T47D (cell line): Measurements from ENCODE around the gene AMOT.

ENCODE experiments used
- DNase-seq, 2 experiments: peaks; one replicate each; pipeline versions ENCODE4 v3.0.0 to v3.0.0-alpha.2; 2011 to 2012; ENCODE audit warnings: low read depth in 1 of 2, low spot score in 1 of 2
- JUND ChIP-seq: IDR thresholded peaks from 2 replicates; pipeline ENCODE4 v1.6.1; 2012; ENCODE audit warnings: low read depth
- in situ Hi-C: cut with HindIII; loops from 2 replicates; pipeline ENCODE4 v1.10.0; 2016; ENCODE audit warnings: low sequenced_read_pairs, low pct_unique_long_range_greater_than_20kb

AMOT gene

DNA sequence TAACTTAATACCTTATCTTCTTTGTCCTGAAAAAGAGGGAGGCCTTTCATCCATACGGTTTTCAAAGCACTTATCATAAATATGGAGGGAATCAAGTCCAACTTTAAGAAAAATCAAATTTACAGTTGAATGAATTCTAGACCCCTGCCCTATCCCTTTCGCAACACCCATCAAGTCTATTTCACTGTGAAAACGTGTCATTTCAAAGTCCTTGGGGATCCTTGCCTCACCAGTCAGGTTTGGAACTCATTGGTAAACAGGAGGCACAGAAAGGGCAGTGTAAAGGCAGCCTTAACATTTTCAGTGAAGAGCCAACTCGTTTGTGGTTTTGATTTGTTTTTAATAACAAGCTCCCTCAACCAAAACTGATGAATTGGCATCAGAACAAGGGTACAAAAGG is 66.5 kb downstream of the AMOT start:
- in situ Hi-C loops, result no loop called here
- no peak for DNase-seq
- TF ChIP-seq JUND, result no peak

DNA sequence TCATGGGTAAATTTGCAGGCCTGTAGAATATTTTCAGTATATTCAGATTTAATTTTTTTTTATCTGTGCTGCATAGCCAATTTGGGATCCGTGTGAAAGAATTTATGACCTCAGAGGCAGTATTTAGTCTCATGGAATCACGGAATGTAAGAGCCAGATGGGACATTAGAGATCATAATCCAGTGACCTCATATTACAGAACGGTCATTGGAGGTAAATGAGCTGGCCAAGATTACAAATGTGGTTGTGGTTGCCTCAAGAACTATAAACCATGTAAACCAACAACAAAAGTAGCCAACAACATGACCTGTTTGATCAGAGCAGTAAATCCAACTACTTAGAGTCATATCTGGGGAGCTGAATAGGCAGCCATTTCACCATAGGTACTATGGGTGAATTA is 71.6 kb downstream of the AMOT start:
- in situ Hi-C loops, result no loop called here
- no peak for TF ChIP-seq JUND
- no peak for DNase-seq

DNA sequence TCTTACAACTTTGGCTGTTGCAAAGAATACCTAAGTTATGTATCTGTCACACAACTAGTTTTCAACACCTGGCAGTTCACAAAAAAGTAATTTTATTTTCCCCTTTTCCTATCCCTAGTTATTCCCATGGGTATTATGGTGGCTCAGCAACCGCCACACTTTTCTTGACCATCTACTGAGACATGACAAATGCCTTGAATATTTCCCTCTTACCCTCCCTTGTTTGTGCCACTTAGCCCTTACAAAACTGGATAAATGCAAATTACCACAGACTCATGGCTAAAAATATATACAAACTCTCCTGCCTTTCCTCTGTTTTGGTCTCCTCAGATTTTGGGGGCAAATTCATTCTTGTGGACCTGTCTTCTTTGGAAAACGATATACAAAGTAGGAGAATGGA is 72.1 kb downstream of the AMOT start:
- in situ Hi-C loops, result no loop called here
- TF ChIP-seq JUND, result no peak
- DNase-seq, result no peak

DNA sequence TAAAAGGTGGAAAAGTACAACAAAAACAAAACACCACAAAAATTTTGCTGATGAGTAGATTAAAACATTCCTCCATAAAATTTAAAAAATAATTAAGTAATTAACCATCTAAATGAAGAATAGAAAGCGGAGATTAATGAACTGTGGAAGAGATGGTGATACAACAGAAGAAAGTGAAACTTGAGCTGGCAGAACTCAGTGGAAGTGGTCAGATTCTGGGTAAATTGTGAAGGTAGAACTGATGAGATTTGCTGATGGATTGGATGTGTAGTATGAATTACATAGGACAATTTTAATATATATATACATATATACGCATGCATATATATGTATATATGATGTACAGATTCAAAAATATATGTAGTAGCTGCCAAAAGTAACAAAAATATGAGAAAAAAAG is 73.9 kb downstream of the AMOT start:
- no peak for TF ChIP-seq JUND
- in situ Hi-C loops, result no loop called here
- DNase-seq, result no peak

DNA sequence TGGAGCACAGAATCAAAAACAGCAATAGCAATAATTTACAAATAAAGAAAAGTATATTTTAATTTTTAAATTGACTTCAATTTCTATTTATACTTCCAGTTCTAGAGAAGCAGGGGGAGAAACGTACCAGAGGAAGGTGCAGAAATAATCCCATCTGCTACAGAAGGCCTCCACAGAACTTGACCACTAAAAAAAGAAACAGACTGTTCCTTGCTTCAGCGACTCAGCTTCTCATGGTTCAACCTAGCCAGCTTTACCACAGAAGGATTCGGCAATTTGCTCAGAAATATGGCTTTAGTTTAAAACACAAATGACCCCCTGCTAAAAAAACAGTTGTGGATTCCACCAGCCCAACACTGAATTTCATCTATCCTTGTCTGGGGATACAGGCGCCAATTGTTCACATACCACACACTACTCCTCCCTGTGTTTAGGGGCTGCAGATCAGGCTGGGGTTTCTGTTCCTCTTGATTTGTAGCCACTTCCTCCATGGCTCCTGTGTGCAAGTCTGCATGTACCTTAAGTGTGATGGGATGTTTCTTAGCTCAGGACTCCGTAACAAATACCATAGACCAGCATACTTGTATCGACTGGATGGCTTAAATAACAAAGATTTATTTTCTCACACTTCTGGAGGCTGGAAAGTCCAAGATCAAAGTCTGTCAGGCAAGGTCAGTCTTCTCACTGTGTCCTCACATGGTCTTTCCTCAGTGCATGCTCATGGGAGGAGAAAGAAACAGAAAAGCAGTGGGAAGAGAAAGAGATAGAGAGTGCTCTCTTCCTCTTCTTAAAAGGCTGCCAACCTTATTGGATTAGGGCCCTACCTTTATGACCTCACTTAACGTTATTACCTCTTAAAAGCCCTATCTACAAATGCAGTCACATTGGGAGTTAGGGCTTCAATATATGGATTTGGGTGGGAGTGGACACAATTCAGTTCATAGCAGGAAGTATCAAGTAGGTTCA is 79.1 kb downstream of the AMOT start:
- DNase-seq, result no peak
- in situ Hi-C loops, result no loop called here
- TF ChIP-seq JUND, result no peak

DNA sequence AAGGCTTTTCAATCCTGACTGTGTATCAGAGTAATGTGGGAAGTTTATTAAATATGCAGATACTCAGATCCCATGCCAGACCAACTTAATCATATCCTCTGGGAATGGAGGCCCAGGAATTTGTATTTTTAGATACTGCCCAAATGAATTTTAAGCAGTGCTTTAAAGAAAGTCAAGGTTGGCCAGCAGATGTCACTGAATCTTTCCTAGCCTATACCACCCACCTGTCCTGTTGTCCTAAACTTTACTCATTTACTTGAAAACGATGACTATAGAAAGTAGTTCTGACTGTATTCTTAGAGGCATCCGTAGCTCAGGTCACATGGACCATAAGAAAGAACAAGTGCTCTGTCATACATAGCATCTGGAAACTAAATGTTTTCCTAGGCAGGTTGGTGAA is 79.9 kb downstream of the AMOT start:
- in situ Hi-C loops, result no loop called here
- no peak for DNase-seq
- TF ChIP-seq JUND, result no peak

DNA sequence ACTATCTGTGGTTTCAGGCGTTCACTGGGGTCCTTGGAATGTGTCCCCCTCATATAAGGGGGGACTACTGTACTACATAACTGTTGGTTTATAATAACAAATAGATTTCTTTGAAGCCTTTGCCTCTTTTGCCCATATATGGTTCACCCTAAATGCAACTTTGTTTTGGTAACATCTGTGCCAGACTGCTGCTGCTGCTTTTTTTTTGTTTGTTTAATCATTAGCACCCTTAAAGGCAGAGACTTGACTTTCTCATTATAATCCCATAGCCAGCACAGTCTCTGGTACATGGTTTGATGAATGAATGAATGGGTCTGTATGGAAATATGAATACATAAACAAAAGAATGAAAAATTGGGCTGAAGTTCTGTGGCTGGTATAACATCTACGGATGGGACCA is 80.7 kb downstream of the AMOT start:
- in situ Hi-C loops, result no loop called here
- DNase-seq, result no peak
- no peak for TF ChIP-seq JUND

DNA sequence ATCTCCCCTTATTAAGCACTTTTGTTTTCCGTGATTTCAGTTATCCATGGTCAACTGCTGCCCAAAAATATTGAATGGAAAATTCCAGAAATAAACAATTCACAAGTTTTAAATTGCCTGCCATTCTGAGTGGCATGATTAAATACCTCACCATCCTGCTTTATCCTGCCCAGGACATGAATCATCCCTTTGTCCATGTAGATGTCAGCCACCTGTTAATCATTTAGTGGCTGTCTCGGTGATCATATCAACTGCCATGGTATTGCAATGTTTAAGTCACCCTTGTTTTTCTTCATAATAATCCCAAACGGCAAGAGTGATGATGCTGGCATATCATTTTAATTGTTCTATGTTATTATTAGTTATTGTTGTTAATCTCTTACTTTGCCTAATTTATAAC is 81.1 kb downstream of the AMOT start:
- in situ Hi-C loops, result no loop called here
- no peak for TF ChIP-seq JUND
- no peak for DNase-seq

DNA sequence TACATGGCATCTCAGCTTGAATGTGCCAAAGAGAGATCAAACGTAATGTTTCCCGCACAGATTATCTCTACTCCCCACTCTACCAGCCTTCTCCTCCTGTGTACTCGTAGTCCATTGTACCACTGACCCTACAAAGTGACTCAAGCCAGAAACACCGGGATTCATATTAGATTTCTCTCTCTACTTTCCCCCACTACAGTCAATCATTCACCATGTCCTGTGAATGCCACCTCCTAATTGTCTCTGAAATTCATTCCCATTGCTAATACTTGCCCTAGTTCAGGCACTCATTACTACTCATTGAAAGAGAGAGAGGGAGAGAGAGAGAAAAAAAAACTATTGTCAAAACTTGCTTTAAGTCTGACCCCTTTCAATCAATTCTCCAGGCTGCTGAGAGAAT is 82.7 kb downstream of the AMOT start:
- in situ Hi-C loops, result no loop called here
- DNase-seq, result no peak
- TF ChIP-seq JUND, result no peak

DNA sequence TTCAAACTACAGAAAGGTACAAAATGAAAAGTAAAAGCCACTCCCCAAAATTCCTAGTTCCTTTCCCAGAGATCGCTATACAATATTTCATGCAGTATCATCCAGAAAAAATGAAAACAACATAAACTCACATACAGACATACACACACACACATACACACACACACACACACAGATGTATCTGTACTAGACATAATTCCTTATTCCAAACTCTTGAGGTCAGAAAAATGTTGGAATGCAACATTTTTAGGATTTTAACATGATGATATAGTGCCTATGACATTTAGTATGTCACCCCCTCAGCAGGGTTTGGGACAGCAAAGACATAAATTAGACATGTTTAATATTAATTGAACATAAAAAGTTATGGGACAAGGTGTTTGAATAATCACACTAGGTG is 87.5 kb downstream of the AMOT start:
- TF ChIP-seq JUND, result no peak
- no peak for DNase-seq
- in situ Hi-C loops, result no loop called here

DNA sequence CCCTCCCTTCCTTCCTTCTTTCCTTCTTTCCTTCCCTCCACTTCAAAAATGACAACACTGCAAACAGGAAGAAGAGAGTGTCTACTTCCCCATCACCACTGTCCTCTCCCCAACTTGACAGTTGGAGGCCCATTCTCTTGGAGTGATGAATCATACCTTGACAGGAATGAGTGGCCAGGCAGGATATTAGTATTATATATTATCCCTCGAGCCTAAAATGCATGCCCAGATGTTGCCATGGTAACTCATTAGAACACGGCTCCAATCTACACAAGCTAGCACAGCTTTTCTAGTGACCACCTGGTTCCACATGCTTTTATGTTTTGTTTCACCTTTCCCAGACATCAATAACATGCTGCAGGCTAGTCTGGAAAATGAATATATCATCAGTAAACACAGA is 89.6 kb downstream of the AMOT start:
- TF ChIP-seq JUND, result no peak
- no peak for DNase-seq
- in situ Hi-C loops, result no loop called here

DNA sequence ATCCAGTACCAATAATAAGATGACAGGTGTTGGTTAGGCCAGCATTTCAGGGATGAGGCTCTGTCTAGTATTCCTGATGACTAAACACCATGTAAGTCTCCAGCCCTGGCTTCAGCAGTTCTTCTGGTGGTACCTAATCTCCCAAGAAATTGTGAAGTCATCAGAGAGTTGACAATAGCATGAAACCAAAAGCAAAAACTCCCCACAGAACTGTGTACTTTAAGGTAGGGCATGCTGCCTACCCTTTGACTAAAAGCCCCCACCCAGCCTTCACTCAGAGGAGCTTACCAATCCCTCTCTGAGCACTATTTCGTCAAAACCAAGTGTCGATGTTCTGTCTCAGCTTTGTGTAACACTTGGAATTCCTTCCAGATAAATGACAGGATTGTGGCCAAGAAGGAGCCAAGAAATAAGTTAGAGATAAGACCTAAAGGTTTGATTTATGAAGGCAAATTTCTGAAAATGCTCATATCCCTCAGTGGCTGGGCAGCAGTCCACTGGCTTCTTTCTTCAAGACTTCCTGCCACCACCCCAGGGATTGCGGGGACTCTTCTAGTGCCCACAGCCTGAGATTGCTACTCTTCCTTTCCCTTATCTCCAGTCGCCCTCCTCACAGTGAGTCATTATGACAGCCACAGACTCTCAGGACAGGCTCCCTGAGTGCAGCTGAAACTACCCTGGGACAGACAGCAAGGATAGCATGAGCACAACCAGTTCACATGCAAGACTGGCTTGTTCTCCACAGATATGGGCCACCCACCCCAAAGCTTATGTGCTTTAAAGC is 93.6 kb downstream of the AMOT start:
- in situ Hi-C loops, result no loop called here
- no peak for TF ChIP-seq JUND
- DNase-seq, result no peak

DNA sequence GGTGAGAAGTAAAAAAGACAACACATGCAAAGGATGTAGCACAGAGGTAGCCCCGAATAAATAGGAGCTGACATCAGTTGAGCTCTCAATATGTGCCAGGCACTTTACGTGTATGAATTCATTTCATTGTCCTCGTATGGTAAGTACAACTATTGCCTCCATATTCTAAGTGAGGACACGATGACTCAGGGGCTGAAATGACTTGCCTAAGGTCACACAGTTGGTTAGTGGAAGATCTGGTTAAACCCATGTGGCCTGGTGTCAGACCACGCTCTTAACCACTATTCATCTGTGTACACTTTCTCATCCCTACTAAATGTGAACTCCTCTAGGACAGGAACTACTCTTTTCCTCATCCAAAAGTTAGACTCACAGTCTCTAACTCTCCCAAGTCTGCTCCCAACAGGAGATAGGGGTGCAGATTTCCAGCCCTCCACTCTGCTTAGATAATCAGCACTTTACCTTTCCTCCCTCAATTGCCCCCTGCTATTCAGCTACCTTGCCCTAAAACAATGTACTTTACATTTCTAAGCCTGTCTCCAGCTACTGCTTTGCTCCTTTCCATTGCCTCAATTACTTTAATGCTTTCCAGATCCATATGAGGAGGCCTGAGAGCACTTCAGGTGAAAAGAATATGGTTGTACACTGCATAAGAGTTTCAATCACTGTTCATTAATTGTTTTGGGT is 102.1 kb downstream of the AMOT start:
- TF ChIP-seq JUND, result no peak
- in situ Hi-C loops, result no loop called here
- no peak for DNase-seq
